DMS53 treated with DMSO at 0.1 percent for 48 hours (cell line): ENCODE measurements around the gene GRIP1.

Experiments
- DNase-seq: peaks from one replicate; lab custom pipeline; 2025; ENCODE audit not compliant: unreplicated experiment; lab: John Stamatoyannopoulos, UW

The GRIP1 gene

GRCh38 chr12:66653796-66654195, 25.1 kb downstream of the GRIP1 start:
- DNase-seq, result no peak

DNA sequence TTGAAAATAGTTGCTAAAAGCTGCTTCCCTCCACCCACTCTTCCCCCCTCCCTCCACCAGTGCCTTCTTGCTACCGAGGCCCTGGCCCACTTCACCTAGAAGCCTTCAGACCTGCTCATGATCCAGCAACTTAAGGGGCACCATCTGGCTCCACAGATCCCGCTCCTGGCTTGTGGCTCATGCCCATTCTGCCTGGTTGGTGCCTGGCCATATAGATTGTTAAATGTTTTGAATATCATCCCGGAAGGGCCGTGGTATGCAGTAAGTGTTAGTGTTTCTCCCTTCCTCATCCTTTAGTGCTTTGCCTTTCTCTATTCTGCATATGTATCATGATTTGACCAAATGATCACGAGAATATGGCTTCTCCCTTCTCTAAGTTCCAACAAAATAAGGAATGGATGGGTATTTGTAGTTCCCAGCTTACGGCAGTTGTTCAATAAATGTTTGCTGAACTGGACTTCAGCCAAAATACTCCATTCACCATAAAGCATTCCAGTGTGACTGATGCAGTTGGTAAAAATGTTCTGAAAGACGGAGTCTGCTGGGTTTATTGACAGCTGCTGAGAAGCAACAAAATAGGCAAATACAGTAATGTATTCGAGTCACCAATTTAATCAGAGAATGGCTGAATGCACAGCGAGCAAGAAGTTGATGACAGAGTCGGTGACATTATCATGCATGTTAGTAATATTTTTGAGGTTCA, 30.7 kb downstream of the GRIP1 start:
- no peak for DNase-seq

GRCh38 chr12:66647034-66647691, 31.7 kb downstream of the GRIP1 start:
- DNase-seq, result no peak

DNA sequence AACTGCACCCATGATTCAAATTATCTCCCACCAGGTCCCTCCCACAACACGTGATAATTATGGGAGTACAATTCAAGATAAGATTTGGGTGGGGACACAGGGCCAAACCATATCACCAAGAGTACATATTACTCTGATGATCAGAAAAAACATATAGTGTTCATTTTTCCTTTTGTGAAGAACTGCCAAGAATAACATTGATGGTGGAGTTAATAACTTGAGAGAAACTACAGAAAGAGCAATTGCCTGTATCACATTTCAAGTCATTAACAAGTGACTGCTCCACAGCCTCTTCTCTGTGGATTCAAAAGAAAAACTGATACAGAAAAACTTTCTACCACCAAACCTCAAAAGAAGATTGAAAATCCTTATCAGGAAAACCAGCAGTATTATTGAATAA, 34.7 kb downstream of the GRIP1 start:
- no peak for DNase-seq

DNA sequence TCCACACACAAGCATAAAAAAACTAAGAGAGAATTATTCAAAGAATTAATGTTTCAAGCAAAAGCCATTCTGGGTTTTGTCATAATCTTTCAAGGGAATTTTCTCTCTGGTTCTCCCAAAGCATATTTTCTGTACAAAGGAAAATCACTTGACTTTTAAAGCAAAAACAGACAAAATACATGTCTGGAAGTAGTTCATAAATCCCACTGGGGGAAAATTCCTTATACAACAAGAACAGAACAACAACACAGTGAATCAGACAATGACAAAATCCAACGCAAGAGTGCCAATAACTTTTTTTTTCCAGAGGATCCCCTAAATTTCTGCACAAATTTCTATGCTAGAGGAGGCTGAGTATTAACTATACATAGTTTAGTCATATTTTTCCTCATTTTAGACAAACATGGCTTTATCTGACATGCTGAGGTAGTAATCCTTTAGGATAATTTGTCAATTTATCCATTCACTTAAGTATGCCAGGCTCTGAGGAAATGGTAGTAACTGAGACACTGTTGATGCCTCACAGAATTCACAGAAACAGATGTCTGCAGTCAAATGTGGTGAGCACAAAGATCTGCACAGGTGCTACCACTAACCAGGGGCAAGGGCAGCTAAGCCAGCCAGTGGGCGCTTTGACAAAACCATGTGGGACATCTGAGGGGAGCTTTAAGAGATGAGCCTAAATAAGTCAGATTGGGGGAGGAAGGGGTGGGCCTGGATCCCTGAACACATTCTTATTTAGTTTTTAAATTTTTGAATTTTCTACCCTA, 38.0 kb downstream of the GRIP1 start:
- no peak for DNase-seq

DNA sequence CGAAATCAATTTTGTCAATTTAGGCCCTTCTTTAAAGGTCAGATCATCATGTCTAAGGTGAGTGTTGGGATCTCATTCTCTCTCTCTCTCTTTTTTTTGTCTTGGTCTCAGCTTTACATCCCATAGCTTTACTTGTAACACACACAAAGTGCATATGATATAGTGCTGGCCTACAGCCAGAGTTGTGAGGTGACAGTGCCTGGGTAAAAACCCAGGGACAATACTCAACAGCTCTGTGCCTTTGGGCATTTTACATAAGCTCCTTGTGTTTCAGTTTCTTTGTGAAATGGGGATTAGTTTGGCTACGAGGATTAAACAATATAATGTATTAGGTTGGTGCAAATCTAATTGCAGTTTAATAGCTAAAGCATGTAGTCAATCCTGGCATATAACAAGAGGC, 40.2 kb downstream of the GRIP1 start:
- no peak for DNase-seq

DNA sequence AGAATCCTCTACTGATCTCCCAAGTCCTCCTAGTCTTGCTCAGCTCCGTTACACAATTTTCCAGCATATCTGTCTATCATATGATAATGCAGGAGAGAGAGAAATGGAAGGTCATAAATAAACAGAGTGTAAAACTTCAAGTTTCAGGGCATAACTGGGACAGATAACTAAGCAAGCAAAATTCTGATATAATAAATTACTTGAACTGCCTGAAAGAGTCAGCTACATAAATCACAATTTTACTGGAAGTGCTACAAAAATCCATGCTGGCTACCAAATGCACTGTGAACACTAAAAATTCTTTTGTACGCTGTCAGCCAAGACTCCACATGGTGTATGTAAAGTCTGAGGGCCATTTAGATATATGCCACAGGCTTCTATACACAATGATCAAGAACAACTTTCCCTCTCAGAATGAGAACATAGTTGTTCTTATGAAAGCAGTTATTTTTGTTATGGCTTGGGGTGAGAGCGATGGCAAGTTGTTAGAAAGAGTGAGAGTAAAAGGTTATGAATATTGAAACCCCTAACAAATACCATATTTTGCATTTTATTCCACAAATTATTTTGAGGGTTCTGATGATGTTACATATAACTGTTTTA, 41.1 kb downstream of the GRIP1 start:
- no peak for DNase-seq

- DNase-seq, result no peak
Observed at GRCh38 chr12:66636771-66637170, 42.1 kb downstream of the GRIP1 start.

DNA sequence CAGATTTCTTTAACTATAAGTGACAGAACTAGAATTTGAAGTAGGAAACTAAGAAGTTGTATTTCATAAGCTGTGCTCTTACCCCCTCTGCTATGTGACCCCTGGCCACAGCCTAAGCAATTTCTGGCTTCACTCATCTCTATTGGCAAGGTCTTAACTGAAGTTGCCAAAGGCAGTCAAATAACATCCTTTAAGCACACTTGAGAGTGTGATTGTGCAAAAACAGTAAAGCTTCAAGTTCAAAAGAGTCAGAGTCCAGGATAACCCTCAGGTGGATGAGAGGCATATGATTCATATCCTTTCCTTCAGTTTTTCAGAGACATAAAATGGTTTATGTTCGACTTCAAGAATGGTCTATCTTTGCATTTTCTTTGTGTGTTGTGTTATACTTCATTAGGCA, 45.2 kb downstream of the GRIP1 start:
- DNase-seq, result no peak

GRCh38 chr12:66629138-66629870, 49.6 kb downstream of the GRIP1 start:
- DNase-seq, result peak; percentile 81

GRCh38 chr12:66627988-66628317, 50.9 kb downstream of the GRIP1 start:
- no peak for DNase-seq

DNA sequence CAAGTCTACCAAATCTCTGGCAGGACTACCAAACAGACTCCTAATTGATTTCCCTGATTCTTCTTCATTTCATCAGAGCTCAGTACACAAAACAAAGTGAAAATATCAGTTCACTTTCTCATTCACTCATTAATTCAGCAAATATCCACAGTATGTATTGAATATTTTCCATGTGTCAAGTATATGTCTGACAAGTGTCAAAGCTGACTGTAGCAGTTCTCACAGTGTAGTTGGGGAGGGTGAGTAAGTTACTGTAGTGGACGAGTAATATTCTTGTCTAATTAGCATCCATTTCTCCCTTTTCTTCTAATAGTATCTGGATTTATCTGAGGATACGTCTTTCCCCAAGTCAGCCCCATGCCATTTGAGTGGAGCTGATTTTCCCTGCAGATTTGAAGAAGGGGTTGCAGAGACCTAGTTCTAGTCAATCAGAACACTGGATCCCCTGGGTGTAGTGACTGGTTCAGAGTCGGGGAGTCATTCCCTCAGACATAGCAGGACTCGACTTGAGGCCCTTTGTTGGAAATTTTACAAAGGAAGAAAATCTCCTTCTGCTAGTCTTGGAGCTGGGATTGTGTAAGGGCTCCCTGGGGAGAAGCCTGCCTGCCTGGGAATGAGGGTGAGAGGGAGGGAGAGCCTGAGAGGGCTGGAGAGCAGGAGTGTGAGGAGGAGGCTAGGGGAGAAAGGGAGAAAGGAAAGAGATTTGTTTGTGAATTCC, 51.4 kb downstream of the GRIP1 start:
- DNase-seq, result no peak

GRCh38 chr12:66624806-66625205, 54.1 kb downstream of the GRIP1 start:
- no peak for DNase-seq

GRCh38 chr12:66623455-66623854, 55.4 kb downstream of the GRIP1 start:
- DNase-seq, result no peak

- DNase-seq, result no peak
Observed at GRCh38 chr12:66620688-66621087, 58.2 kb downstream of the GRIP1 start.

DNA sequence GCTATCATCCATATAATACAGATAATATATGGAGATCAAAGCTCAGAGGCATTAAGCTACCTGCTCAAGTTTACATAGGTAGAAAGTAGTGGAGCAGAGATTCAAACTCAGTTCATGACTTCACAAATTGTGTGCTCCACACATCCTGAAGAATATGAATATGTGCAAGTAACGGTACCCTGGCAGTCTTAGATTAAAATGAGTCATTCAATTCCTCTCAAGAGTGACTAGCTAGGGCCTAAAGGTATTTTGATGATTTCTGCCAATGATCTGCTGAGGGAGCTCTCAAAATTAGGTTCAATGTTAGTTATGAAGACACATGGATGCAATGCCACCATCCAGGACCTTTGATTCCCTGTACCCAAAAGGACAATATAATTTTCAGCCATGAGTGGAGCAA, 58.9 kb downstream of the GRIP1 start:
- DNase-seq, result no peak

DNA sequence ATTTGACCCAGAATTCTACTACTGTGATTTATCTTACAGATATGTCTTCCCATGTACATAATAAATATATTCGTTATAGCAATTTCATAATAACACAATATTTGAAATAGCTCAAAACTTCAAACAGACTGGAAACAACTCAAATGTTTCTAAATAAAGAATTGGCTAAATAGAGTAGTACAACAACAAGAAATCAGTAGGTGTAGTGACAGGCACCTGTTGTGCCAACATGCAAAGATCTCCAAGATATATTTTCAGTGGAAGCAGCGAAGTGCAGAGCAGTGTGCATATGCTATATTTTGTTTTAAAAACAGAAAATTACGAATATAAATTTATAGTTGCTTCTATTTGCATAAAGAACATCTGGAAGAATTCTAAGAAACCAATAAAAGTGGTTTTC, 60.9 kb downstream of the GRIP1 start:
- DNase-seq, result no peak

- peak; percentile 32 for DNase-seq
Observed at GRCh38 chr12:66612090-66612775, 66.6 kb downstream of the GRIP1 start.

DNA sequence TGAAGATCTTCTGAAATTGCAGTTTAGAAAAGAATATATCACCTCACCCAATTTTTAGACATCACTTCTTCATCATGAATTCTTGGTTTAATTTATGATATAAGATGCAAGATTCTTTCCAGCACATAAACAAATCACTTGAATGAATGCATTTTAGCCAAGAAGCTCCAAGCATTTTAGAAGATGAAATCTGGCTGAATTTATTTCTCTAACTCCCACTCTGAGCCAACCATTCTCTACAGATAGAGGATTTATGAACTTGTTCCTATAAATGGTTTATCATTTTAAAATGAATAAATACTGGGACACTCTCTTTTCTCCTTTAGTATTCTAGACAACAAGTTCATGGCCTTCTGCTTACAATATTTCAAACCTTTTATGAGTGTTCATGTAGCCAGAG, 71.7 kb downstream of the GRIP1 start:
- no peak for DNase-seq

DNA sequence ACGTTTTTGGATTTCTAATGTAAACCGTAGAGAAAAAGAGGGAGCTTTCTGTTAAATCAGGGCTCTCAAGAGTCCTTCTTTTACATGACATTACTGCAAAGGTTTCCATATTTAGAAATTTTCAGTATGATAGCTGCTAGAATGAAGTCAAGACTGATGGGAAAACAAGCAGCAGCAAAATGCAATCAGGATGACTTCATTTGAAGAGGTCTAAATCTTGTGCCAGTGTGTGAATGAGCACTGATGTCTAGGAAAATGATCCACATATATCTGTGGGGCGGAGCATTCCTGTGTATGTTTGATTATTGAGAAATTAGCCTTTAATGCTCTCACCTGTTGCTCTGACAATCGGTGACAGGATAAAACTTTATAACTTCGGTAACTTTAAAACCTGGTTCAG, 73.6 kb downstream of the GRIP1 start:
- DNase-seq, result no peak
